ENCODE measurements around the gene RGS7BP.

The RGS7BP gene

DNA sequence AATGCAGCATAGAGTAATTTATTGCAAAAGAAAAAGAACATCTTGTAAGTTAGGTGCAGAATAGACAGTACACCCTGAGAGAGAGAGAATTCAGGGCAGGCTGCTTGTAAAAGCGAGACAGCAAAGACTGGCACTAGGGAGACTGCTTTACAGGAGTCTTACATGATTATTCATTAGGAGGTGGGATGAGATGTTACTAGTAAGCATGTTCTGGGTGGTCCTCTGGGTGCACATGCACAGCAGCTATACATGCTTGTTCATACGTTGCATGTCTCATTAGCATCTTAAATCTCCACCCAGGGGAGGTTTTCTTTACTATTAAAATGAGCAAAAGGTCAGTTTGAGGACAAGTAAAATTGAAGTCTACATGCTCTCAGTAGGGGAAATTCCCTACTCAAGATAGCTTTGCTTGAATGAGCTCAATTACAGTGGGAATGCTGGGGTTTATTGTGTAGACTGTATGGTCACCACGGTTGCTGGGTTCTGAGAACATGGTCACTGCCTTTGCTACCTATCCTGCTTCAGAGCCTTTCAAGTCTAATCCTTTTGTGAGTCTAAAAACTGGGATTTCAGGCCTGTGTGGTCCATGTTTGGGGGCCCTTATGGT, 60.6 kb downstream of the RGS7BP start:
- DNase-seq: no peak

DNA sequence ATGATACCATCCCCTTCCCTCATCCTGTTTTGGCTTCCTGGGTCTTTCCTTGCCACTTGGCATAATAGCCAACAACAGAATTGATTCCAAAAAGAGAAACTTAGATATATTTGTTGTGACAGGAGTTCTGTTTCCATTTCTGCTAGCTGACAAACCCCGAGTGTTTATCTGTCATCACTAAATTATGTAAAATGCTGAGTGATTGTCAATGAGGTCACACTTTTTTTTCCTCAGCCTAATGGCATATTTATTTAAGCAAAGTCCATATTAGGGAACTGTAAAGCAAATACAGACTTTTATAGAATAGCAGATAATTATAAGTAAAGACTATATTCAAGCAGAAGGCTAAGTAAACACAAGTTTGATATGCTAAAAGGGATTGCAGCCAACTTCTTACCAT, 64.0 kb downstream of the RGS7BP start:
- DNase-seq: no peak

DNA sequence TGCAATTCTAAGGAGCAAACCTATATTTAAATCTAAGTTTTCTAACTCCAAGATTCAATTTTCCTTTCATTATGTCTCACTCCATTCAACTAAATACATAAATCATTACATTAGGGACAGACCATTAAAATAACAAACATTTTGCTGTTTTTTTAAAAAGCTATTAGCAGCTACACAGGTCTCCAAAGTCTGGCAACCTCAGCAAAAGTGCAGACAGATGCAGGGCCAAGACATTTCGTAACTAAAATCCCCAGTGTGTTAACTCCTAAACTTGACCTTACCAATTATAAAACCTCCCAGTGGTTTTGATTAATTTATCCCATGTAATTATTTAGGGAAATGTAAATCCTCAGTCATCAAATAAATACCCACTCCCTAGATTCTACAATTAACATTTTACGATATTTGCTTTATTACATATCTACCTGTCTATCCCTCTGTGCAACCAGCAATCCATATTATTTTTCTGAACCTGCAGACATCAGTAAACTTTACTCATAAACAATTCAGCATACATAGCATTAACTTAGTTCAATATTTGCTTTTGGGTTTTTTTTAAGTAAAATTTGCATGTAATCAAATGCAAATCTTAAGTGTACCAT, 64.7 kb downstream of the RGS7BP start:
- no peak for DNase-seq

DNA sequence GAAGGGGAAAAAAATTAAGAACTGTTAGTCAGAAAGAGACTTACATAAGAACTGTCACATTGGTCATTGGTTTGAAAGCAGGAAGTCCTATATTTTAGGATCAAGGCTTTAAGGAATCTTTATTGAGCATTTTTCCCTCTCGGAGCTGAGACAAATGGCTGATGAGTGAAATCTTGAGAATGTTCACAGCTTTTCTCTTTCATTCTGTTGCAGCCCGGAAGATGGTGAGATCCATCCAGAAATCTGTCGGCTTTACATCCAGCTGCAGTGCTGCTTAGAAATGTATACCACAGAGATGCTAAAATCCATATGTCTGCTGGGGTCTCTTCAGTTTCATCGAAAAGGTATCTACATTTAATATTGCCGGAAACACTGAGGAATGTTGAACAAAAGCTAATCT, 69.7 kb downstream of the RGS7BP start:
- DNase-seq: no peak

DNA sequence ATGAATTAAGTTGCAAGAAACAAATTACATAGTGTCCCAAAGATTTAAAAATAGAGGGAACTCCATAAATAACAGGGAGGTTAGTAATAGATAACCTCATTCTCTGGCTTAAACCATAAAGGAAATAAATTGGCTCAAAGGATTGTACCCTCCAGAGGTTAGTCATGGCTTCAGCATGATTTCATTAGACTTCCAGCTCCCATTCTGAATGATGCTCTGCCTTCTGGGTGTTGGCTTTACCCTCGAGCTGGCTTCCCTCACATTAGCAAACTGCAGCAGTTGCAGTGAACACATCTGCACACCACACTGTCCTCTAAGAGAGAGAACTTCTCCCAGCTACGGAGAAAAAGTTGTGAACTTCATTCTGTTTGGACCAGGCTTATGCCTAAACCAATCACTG, 70.4 kb downstream of the RGS7BP start:
- DNase-seq: no peak

DNA sequence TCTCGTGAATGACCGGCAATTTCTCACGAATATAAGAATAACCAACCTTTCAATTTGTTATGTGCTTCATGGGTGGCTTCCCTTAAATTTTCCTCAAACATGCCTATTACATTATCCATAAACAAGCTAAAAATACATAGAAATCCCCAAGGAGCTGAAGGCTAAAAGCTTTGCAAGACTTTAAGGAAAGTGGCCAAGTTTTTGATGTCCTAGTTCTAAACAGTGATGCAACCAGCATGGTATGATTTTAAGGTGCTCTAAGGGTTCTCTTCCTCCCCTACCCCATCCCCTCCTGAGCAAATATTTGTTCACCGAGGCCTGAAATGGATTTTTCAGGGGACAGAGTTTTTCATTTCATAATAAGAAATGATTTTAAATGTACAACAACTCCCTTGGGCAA, 79.8 kb downstream of the RGS7BP start:
- DNase-seq: no peak

DNA sequence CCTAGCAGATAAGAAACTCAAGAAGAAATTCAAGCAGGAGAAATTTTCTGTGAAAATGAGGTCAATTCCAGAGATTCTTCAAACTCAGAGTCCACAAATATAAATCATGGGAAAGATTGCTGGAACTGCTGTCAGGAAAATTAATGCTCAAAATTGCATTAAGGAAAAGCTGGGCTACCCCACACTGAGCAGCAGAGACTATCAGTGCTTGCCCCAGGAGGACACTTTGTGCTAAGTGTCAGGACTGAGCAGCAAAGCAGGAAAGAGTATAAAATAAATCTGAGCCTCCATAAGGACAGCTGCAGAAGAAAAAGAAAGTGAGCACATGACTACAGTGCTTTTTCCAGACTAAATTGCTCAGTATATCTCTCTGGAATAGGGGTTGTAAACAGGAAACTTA, 81.6 kb downstream of the RGS7BP start:
- DNase-seq: no peak

DNA sequence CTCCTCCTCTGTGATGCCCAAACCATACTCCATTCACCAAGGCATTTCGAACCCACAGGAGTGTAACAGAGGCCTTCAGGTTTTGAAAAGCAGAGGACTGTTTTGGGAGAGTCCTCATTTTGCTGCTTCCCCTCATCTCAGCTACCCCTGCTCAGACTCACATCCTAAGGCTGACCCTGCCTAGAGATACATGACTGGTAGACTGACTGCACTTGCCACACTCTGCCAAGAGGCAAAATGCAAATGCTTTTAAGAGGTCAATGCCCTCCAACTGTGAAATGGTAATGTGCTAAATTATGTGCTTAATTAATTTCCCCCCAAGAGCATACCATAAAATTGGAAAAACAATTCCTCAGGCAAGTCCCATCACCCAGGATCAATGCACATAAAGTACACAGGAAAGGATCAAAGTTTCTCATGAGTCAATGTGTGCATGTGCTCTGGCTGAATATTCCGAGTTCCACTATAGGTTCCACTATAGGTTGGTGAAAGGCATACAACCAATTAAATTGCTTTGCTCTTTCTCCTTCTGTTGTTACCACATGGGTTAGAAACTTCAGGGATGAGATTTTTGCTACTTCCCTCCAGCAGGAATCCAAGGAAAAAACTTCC, 87.0 kb downstream of the RGS7BP start:
- no peak for DNase-seq

DNA sequence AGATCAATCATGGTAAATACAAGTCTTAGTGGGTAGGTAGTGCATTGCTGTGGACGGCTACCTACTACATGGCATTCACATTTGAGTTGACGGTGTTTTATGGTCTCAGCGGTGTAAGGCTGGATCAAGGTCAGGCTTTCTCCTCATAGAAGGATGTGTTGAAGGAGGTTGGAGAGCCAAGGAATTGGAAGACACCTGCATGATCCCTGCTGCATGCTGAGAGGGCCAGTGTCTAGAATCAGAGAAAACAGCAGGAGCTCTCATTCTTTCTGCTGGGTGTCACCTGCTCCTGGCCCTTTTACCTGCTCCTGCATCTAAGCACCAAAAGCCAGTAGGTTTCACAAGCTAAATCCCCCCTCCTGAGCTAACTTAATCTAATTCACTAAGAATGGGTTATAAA, 88.2 kb downstream of the RGS7BP start:
- no peak for DNase-seq

DNA sequence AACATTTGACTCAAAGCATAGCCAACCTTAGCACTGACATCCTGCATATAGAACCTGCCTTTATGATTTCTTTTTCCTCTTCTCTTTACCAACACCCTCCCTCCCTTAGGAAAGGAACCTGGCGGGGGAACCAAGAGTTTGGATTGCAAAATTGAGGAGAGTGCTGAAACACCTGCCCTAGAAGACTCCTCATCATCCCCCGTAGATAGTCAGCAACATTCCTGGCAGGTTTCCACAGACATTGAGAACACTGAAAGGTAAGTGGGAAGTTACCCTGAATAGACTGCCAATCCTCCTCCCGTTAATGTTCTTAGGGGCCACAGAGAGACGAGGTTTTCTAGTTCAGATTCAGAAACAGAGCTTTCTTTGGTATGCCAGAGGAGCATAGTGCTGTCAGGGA, 88.8 kb downstream of the RGS7BP start:
- DNase-seq: no peak

DNA sequence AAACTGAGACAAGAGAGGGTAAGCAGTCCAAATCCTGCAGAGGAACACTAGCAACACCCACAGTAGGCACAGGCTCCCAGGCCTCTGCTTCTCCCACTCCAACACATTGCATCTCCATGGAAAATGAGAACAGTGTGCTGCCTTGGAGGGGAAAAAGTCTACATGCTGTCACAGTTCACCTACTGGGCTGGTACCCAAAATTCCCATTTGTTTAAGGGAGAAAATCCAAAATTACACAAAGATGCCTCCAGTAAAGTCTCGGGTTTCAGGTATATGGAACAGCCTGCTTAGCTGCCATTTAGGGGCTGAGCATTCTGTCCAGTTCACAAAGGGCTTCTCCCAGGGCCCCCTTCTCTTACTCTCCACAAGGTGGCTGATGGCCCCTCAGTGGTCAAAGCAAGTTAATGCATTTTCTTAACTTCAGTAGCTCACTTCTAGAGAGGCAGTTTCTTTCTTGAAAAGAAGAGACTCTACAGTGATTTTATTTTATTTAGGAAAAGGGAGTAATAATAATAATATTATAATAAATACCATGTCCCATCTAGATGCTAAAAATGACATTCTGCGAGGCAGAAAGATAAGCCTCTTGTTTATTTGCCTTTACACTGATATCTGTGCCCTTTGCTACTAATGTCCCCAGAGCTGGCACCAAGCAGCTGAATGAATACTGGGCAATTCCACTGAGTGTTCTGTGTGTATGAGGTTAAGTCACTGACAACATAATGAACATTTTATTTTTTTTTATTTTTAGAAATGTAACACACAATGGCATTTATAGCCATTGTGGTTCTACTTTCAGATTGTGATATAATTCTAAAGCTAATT, 89.4 kb downstream of the RGS7BP start:
- DNase-seq: peak; percentile 37

DNA sequence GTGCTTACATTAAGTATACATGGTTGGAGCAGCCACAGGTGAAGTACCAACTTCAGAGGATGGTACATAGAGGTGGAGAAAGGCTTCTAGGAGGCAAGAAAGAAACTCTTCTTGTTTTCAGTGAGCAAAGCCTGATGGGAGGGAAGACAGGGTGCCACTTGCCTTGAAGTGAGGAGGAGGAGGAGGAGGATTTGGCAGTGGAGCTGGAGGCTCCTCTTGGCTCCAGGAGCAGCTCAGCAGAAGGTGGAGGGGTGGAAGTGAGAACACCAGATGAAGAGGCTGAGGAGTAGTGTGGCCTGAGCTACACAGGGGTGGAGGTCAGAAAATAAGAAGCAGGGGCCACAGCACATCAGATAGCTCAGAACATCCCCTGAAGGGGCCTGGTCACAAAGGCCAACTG, 93.4 kb downstream of the RGS7BP start:
- DNase-seq: no peak

DNA sequence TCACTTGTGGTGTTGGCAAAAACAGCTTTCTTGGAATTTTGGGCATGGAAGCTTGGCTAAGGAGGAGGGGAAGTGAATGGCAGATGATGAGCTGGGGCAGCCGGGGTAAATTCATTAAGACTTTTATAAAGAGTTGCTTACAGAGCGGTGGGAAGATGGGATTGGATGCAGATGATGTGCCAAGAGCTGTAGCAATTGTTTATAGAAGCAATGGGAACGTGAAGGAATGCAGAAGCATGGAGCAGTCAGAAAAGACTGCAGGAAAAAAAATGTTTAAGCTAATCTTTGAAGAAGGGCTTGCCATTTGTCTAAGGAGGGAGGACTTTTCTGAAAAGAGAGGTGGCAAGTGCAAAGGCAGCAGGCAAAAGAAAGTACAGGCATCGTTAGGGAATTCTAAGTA, 97.9 kb downstream of the RGS7BP start:
- no peak for DNase-seq

DNA sequence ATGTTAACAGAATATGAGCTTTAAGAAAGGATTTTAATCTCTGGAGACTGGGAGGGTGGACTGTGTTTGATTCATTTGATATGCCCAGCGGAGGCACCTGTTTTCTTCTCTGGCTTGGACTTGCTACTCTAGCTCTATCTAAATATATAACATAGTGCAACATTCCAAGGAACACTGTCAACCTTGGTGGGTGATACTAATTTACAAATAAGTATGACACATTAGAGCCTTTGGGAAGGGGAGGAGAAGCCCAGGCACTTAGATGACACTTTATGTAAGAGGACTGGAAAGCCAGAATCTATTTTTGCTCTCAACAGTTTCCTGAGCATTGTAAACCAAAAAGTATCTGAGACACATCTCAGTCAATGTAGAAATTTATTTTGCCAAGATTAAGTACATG, 101.1 kb downstream of the RGS7BP start:
- no peak for DNase-seq

DNA sequence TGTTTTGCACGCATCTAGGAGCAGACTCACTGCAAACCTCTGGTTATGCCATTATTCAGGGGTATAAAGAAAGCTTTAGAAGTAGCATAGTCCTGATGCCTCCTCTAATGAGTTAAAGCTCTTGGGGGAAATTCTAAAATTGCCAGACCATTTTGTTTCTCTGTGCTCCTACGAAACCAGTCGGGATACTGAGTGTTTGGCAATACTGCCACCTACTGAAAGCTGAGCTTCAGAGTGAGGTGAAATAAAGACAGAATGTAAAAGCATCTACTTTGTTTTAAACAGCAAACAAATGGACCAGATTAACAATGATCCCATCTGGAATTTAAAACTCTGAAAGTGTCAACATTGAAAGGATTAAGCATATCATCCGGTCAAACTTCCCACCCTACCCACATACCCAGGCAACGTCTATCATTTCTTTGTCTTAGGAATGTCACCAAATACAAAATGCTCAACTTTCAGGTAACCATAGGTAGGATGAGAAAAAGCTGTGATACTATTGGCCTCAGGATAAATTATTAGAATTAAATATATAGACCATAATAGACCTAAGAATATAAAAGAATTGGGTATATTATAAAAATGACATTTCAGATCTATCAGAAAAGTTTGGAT, 106.6 kb downstream of the RGS7BP start:
- DNase-seq: no peak

DNA sequence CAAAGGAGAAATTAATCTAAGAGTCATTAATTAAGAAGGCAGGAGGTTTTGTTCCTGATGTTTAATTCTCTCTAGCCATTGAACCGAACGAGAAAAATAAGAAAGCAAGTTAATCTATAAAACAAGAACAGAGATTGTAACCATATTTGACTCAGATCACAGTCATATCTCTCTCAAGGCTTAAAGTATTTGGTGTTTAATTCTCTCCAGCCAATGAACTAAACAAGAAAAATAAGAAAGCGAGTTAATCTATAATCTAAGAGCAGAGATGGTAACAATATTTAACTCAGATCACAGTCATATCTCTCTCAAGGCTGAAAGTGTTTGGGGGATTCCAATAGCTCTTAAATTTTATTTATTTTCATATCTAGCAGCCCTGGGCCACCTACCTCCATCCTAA, 110.1 kb downstream of the RGS7BP start:
- DNase-seq: no peak

DNA sequence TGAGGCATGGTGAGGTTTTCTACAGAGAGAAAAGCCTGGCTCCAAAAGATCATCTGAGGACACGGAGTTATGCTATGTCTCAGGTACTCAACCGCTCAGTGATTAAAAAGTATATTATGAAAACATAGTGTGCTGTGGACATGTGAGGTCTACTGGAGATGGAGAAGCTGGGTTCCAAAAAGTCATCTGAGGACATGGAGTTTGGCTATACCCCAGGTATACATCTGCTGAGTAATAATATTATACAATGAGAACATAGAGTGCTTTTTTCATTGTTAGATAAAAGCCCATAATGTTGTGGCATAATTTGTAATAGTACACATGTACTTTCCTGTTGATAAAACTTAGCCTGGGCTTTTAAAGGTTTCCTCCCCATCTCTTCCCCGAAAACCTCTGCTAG, 113.8 kb downstream of the RGS7BP start:
- no peak for DNase-seq

DNA sequence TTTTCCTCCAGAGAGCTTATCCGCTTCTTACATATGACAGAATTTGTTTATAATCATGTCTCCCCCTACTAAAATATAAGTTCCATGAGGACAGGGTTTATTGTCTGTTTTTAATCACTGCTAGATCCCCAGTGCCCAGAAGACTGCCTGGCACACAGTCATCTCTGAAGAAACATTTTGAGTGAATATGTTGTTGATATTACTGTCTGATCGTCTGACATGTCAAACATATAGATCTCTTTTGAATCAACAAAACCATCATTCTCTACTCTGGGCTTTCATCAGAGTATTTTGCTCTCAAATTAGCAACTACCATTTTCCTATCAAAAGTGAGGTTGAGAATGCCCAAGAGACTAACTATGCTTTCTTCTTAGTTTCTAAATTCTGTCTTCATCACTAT, 117.2 kb downstream of the RGS7BP start:
- DNase-seq: no peak

DNA sequence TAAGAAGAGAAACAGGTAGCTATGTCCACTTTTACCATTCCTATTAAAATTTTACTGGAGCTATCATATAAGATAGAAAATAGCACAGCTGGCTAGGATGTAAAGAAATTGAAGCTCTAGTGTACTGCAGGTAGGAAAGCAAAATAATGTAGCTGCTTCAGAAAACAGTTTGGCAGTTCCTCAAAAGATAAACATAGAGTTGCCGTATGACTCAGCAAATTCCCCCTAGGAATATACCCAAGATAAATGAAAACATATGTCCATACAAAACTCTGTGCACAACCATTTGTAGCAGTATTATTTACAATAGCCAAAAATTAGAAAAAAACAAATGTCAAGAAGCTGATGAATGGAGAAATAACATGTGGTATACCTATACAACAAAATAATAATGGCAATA, 119.9 kb downstream of the RGS7BP start:
- DNase-seq: no peak

DNA sequence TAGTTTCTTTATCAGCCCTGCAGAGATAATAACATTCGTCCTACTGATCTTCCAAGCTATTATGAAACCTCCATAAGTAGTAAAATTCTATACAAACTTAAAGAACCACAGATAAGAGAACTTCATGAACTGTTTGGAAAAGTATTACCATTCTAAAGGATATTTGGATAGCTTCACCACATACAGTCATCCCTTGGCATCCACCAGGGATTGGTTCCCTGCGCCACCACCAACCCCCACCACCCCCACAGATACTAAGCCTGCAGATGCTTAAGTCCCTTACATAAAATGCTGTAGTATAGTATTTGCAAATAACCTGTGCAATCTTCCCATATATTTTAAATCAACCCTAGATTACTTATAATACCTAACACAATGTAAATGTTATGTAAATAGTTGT, 123.1 kb downstream of the RGS7BP start:
- no peak for DNase-seq

DNA sequence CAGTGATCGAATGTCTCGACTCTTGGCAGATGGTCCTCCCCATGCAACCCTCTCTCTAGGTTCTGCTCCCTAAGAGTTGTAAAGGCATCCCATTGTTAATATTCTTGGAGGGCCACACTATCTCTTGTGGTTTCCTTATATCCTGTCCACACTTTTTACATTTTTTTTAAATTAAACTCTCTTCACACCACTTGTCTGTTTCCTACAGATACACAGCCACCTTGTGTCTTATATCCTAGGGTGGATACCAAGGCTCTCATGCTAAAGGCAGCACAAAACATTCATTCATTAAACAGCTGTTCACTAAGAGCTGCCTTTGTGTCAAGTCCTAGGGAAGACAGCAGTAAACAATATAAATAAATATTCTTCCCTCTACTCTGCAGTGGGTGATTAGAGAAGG, 124.0 kb downstream of the RGS7BP start:
- DNase-seq: no peak

DNA sequence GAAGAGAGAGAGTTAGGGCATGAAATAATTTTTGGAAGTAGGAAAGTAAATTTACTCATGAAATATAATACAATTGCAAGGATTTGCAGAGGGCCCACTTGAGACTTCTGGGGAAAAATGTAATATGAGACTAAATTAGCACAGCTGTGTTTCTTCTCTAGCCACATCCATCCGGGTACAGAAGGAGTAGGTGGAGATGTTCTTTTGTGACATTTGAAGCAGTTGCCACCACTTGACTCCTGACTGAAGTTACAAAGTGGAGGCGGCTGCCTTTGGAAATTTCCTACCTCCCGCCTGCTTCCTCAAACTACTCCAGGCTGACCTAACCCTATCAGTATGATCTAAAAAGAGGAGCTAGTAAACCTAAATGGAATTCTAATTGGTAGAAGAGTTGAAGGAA, 126.4 kb downstream of the RGS7BP start:
- DNase-seq: no peak

DNA sequence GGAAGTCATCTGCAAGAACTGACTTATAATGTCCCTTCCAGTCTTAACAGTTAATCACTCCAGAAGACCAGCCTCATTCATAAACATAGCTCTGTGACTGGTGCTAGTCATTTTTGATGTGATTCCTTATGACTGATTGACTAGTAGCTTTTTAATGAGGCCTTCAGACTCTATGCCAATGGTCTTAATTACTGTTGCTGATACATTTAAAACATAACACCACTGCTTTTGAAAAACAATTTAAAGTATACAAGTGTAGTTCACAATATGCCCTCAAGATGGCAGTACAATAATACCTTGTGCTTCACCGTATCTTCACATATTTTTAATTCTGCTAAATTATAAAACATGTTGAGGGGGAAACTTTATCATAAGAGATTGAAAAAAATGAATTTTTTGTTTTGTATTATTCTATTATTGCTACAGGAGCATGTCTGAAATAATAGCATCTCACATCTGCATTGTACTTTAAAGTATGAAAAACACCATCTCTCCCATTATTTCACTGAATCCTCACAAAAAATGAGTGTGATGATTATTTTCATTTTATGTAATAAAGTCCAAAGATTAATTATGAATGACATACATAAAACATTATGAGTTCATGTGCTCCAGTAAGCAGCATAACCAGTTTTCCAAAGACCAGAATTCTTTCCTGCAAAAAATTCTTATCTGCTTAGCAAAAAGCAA, 129.3 kb downstream of the RGS7BP start:
- no peak for DNase-seq
